Activated T-cell treated with anti-CD3 and anti-CD28 coated beads for 24 hours (primary cell): ENCODE data around the gene GOLGA6A.
"Not testable (repeated sequence)": the region's sequence is repeated elsewhere in the genome, so short reads cannot be mapped to it uniquely, and the experiment has no call there.

Experiments used
- DNase-seq: peaks from one replicate; pipeline ENCODE4 v3.0.0-alpha.2; 2020; ENCODE audit warnings: low read depth

The GOLGA6A gene, protein sequence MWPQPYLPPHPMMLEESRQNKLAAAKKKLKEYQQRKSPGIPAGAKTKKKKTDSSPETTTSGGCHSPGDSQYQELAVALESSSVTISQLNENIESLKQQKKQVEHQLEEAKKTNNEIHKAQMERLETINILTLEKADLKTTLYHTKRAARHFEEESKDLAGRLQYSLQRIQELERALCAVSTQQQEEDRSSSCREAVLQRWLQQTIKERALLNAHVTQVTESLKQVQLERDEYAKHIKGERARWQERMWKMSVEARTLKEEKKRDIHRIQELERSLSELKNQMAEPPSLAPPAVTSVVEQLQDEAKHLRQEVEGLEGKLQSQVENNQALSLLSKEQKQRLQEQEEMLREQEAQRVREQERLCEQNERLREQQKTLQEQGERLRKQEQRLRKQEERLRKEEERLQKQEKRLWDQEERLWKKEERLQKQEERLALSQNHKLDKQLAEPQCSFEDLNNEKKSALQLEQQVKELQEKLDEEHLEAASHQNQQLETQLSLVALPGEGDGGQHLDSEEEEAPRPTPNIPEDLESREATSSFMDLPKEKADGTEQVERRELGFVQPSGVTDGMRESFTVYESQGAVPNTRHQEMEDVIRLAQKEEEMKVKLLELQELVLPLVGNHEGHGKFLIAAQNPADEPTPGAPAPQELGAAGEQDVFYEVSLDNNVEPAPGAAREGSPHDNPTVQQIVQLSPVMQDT

DNA sequence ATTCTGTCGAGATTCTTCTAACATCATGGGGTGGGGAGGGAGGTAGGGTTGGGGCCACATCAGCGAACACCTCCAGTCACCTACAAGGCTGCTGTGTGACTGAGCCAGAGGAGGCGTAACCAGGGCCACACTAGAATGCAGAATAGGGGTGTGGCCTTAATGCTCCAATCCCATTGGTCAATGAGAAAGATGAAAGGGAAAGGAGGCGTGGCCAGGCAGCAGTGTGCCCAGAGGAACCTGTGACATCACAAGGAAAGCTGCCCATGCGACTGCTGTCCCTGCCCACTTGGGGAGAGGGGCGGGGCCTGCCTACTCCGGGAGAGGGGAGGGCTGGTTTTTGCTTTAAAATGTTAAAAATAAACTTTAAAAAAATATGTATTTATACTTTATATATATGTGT is at the start of gene GOLGA6A:
Gene GOLGA6A, minus strand, starts transcription at position 101 of the 400 bp plus-strand sequence. Its CDS starts 41 bp downstream, at position 60.
- not testable (repeated sequence) for DNase-seq

DNA sequence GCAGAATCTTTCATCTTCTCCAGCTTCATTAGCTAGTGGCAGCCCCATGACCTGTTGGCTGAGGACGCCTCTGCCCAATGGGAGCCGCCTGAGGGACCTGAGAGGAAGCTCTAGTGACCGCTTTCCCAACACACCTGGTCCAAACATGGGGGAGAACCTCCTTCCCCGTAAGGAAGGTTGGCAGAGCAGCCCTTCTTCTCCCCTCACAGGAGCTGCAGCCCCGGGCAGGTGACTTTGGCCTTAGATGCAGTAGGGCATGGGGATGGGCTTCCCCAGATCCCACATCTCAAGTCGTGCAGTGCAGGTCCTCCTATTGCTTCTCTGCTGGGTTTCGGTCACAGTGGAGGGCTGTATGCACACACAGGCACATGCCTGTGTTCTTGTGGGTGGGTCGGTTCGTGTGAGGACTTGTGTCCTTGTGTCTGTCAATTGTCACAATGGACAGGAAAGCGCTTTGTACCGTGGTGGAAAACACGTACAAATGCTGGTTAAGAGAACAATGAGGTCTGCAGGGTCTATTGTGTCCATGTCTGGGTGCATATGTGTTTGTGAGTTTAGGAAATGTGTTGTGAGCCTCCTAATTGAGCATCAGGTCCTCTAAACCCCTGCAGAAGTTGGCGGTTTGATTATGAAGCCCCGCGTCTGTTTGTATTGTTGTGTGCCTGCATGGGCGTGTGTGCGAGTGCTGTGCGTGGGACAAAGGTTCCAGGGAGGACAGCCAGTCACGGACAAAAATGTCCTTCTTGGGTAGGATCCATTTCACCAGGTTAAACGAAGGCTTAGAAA is 49.5 kb upstream of the GOLGA6A start:
- DNase-seq, result no peak

DNA sequence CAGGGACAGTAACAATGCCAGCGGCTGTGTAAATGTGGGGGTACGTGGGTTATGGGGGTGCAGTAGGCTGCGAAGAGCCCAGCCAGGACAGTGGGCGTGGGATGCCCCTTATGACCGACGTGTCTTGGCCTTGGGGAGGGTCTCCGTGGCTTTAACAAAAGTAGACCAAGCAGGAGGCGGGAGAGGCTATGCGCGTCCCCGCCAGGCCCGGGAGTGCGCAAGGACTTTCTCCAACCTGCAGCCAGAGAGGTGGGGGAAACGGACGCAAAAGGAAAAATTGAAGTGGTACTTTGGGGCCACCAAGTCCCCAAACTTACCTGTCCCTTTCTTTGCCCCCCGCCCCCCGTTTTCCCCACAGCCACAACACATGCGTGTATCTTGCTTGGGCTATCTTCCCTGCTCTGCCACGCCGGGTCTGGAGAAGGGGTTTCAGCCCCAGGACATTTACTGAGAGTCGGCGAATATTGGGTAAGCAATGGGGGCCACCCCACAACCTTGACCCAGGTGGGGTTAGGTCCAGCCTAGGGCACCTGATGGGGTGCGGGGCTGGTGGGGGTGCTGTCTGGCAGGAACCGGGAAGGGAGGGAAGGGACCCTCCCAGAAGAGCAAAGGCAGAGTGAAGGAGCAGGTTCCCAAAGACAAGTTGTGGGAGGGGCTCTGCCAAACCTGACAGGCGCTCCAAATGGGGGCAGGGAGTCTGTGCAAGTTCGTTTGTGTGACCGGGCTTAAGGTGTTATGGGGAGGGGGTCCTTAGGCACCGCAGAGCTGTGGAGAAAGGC is 48.7 kb upstream of the GOLGA6A start:
- DNase-seq, result no peak

DNA sequence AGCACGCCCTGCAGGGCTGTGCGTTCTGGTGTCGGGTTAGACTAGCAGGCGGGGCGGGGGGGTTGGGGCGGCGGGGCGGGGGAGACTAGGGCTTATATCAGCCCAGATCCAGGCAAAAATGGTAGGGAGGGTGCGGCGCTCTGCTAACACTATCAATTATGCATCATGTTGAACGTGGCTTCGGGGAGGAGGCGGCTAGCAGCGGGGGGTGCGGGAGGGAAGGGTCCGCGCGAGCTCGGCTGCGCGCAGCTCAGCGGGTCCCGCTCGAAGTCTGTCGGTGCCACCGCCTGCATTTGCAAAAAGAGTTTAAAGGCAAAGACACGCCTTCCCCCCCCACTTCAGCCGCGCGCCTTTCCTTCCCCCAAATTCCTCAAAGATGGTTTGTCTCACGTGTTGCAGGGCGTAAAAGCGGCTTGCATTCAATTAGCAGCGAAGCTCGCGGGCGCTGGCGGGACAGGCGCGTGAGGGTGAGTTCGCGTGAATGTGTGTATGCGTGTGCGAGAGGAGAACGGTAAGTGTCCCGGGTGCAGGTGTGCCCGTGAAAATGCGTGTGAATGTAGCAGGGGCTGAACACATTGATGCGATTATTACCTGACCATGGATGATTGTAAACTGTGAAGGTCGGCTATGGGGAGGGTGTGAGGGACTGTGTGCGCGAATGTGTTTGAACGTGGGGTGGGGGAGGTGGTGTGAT is 48.0 kb upstream of the GOLGA6A start, which contains the start of gene ISLR2:
Gene ISLR2, plus strand, starts transcription at position 432 of the 694 bp plus-strand sequence. CDS start 2,169 bp downstream, outside the sequence.
- no peak for DNase-seq

DNA sequence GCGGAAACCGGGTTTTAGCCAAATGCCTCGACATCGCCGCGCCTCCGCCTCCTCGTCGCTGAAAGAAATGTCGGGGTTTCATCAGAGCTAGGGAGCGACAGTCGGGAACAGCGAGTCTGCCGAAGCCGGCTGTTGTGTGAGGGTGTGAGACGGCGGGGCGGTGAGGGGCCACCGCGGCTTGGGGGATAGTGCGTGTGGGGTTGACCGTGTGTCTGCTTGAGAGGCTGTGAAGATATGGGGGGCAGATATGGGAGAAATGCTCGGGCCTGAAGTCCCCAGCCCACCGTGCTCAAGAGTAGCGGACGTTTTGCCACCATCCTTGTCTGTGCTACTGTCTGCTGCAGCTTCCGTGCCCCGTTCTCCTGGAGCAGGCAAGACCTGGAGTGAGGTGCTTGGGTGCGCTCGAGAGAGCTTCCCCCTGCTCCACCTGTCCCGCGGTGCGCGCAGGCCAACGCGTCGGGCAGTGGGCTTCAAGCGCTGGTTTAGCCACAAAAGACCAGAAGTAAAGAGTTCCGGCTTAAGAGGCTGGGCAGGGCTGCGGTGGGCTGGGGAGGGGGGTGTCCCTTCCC is 47.3 kb upstream of the GOLGA6A start:
- no peak for DNase-seq

DNA sequence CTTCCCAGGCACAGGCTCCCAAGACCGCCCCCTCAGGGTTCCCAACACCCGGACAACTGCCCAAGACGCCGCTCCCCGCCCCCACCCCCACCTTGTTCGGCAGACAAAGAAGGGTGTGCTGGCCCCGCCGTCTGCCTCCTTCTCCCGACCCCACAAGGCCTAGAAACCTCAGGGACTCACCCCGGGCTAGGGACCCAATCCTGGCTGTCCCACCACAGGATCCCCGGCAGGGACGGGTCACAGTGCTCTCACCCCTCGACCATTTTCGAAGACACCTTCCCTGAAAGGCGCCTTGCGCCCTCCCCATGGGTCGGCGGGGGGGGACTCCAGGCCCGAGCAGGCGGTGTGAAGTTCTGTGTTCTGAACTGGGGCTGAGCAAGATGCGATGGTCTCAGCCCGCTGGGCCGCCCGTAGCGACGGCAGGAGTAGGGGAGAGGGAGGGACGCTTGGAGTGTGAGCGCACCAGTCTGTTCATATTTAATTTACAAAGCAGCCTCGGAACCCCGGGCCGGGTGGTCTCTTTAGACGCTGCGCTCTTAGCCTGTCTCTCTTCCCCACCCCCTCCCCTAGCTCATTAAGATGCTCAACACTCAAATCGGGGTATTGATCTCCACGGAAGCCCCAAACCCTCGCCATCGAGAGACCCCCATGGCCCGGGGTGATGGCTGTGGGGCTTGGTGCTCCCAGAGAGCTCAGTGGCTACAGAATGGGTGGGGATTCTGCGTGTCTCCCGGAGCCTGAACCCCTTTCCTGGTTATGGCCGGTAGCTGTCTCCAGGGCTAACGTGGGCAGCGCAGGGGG is 46.6 kb upstream of the GOLGA6A start:
- no peak for DNase-seq

DNA sequence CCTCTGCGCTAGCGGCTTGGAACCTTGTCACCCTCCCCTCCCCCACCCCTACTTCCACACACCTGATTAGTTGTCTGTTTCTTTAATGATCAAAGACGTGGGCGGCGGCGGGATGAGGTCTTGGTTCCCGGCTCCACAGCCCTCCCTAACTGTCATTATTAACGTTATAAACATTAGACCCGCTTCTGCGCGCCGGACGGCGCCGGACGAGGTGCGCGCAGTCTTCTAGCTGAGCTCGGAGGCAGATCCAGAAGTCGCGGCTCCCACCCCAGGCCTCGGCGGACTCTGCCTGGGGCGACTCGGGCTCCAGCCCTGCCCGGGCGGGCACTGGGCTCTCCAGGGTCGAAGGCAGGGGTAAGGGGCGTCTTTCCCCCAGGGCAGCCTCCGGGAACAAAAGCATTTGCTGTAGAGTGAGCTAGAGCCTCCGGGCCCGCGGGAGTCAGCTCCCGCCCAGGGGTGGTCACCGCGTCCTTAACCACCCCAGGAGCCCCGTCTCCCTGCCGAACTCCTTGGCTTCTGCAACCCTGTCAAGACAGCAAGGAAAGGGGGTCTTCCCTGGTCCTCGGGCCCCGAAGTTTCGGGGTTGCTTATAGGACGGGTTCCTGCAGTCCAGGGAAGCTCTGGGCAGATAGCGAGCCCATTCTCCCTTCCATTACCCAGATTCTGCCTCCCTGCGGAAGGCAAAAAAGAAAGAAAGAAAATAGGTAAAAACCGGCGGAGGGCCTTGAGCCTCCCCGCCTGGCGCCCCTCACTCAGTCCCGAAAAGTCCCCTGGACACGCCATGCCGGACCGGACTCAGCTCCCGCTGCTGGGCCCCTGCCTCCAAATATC is 45.8 kb upstream of the GOLGA6A start:
- DNase-seq, result no peak

DNA sequence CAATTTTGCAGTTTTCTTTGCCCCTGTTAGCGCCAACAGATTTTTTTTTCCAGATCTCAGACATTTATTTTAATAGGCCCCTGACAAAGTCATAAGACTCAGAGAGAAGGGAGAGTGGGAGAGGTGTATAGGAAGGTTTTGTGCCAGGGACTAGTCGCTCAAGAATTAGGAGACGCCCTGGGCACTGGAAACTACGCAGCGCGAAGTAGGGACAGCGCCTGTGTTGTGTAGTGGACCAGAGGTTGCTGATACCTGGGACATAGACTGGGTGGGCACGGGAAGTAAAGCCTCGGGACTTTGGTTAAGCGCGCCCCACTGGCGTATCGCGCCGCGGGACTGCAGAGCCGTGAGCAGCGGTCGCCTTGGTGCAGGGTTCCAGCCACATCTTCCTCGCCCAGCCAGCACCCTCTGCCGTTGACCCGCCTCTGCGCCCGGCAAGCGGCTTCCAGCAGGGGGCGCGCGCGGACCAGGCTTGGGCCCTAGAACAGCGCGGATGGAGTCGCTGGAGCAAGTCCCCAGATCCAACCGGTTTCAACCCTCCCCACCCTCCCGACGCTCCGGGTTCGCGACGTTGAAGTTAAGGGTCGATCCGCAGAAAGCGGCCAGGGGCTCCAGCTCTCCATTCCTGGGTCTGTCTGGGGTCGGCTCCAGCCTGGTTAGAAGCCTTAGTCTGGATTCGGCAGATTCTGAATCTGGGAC is 45.1 kb upstream of the GOLGA6A start:
- peak; percentile 81 for DNase-seq

DNA sequence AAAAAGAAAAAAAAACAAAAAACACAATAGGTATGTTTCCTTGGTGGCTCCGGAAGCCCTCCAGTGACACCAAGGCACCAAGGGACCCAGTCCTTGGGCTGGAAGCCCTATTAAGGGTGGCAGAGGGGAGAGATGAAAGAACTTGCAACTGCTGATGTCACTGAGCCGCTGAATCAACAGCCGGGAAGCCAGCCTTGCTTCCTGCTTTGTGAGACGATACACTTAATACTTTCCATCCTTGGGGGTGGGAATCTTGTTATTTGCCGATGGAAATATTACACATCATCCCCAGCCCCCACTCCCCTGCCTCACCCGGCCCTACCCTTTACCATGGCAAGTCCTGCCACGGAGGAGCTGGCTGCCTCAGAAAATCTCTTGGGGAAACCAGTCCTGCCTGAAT is 42.4 kb upstream of the GOLGA6A start:
- DNase-seq, result no peak

DNA sequence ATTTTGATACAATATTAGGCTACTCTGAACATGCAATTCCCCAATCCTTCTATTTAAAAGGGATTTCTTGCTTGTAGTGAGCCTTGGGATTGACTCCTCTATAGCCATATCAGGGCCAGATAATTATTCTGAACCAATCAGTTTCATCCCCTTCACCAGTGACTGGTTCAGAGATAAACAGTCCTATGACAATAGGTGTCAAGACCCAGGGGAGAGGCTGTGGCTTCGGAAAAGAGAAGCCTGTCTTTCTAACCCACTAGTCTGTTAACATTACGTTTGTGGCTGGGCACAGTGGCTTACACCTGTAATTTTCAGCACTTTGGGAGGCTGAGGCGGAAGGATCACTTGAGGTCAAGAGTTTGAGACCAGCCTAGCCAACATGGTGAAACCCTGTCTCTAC is 41.8 kb upstream of the GOLGA6A start:
- no peak for DNase-seq

DNA sequence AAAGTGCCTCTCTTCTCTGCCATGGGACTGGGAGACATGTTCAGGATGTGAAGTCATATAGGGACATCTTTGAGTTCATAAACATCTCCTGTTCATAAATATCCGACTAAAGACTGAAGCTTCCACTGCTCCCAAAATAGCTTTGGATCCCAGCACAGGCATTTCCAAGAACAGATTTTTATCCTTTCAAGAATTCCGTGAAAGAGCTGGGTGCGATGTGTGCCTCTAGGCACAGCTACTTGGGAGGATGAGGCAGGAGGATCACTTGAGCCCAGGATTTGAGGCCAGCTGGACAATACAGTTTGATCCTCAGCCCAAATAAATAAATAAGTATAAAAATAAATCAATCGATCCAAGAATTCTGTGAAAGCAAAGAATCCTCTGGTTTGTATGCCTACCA is 41.3 kb upstream of the GOLGA6A start:
- no peak for DNase-seq

DNA sequence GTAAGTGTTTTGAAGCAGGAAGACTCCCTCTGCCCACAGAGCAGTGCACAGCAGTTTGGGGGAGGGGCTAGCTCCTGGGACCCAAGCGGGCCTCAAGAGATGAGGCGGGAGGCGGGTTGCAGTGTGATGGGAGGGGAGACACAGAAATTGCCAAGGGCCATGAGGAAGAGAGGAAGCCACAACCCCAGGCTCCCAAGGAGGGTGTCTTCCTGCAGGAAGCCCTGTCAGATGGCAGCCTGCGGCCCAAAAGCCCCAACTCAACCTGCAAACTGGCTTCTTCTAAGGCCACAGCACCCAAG is 40.7 kb upstream of the GOLGA6A start:
- DNase-seq, result no peak

DNA sequence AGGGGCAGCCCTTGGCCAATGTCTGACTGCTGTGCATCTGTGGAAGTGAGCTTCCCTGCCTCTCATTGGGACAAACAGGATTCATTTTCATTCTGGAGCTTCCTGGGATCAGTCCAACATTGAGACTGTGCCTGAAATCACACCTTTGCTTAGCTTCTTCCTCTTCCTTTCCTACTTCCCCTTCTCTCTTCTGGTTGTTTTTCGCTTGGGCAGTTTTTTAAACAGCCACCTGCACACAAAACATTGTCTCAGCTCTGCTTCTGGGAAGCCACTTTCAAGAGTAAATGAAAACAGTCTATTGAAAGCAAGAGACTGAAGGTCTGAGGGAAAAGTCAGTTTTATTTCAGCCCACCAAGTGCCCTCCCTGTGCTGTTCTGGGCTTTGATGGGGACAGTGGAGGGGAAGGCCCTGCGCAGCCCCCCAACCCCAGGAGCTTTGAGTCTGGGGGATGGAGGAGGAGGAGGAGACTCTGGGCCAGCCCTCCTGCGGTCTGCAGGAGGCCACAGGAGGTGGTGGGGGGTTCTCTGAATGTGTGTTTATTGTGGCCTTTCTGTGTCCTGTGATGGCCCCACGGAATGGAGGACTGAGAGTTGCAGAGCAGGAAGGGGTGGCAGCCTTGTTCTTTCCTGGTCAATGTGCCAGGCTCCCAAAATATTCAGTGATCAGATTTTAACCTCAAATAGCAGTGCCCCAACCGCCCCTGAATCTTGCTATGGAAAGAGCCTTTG is 40.2 kb upstream of the GOLGA6A start:
- no peak for DNase-seq

DNA sequence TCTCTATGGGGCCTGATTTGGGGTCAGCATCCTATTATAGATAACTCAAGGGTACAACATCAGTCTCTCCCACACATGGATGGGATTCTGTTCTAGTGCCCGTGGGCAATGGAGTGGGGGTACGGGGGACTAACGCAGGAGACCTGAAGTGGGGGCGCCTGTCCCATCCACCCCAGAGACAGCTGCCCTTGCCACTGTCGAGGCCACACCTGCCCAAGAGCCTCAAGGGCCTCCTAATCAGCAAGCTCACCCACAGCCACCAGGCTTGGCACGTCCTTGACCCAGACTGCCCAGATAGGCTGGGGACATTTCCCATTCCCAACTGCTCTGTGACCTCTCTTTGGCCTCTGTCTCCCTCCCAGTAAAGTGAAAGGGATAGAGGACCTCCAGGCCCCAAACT is 39.5 kb upstream of the GOLGA6A start:
- DNase-seq, result no peak

DNA sequence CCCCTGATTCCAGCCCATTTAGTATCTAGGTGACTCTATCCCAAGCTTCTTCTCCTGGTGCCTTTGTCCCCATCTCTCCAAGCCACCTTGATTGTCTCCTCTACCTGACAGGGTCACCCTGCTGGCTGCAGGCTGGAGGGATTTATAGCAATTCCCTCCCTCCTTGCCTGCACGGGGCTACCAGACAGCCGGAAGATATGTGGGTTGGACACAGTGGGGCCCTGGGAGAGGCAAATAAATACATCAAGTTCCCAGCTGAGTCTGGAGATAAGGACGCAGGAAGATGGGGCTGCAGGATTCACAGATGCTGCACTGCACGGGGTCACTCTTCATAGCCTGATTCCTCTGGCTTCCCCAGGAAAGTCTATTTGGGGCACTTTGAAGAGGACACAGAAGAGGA is 38.7 kb upstream of the GOLGA6A start:
- no peak for DNase-seq

DNA sequence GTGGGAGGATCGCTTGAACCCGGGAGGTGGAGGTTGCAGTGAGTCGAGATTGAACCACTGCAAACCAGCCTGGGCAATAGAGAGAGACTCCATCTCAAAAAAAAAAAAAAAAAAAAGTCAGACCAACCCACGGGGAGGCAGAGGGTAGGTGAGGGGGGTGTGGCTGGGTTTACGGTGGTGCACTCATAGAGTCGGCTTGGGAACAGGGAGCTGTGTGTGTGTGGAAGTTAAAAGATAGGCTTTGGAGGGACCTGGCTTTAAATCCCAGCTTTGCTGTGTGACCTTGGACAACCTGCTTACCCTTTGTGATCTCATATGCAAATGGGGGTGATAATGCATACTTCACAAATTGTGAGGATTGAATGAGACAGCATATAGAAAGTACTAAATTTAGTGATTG is 38.1 kb upstream of the GOLGA6A start:
- no peak for DNase-seq

DNA sequence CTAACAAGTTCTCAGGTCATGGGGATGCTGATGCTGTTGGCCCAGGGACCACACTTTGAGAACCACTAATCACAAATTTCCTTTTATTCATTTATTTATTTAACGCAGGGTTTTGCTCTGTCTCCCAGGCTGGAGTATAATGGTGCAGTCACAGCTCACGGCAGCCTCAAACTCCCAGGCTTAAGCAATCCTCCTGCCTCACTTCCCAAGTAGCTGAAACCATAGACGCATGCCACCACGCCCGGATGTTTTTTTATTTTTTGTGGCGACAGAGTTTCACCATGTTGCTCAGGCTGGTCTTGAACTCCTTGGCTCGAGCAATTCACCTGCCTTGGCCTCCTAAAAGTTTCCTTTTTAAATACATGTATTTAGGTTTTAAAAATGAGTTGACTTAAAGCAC is 27.4 kb upstream of the GOLGA6A start:
- no peak for DNase-seq

DNA sequence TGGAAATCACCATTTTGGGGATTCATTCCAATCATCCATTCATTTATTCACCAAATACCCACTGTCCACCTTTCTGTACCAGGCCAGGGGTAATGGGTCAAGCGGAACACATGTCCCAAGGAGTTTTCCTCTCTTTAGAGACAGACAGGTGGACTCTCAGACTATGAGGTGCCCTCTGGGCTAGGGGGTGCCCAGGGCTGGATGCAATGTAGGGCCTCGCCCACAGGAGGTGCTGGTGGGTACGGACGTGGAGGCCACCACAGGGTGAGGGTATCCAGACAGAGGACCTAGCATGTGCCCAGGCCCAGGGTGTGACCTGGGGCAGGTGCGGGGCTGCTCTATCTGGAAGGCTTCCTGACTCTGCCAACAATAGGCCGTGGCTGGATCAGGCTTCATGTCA is 26.3 kb upstream of the GOLGA6A start:
- not testable (repeated sequence) for DNase-seq
